Lung (tissue), 12 donors: ENCODE measurements around the gene CCDC192. TPM values are rescaled to one million over a fixed set of nuclear protein-coding genes. Genes with fewer than 3 reads are reported as not detected.

Experiments
- ATAC-seq: fragments of 200-7000 bp; cut with Tn5 transposase; one replicate; pipeline ENCODE4 v1.9.1; 2020; ENCODE audit warnings: moderate number of reproducible peaks; ENCODE audit not compliant: insufficient read depth, low FRiP score
- DNase-seq, 3 donors: peaks; one replicate each; pipeline ENCODE4 v3.0.0-alpha.2; 2013 to 2017
- H3K27ac ChIP-seq, 2 donors: one replicate each; pipeline ENCODE4 v1.5.1; 2013; ENCODE audit warnings: mild to moderate bottlenecking in 2 of 2, moderate library complexity in 2 of 2, control low read depth in 1 of 2, inconsistent platforms in 1 of 2, low read depth in 1 of 2, low read length in 1 of 2
- H3K27me3 ChIP-seq, 3 donors: one replicate each; pipeline ENCODE4 v1.5.1; 2013; ENCODE audit warnings: low read length in 2 of 3; ENCODE audit not compliant: control insufficient read depth in 3 of 3, insufficient read depth in 3 of 3
- H3K36me3 ChIP-seq, 4 donors: one replicate each; pipeline ENCODE4 v1.5.1; 2013; ENCODE audit warnings: low read length in 4 of 4, mild to moderate bottlenecking in 1 of 4, moderate library complexity in 1 of 4; ENCODE audit not compliant: control insufficient read depth in 4 of 4, insufficient read depth in 4 of 4
- H3K4me1 ChIP-seq, 5 donors: one replicate each; pipeline ENCODE4 v1.5.1; 2013; ENCODE audit warnings: low read length in 5 of 5, mild to moderate bottlenecking in 2 of 5, moderate library complexity in 1 of 5; ENCODE audit not compliant: control insufficient read depth in 5 of 5, insufficient read depth in 5 of 5
- H3K4me3 ChIP-seq: one replicate; pipeline ENCODE4 v1.5.1; 2013; ENCODE audit warnings: mild to moderate bottlenecking, control low read depth, moderate library complexity
- H3K9ac ChIP-seq, 2 donors: one replicate each; pipeline ENCODE4 v1.5.1; 2013; ENCODE audit warnings: low read length in 2 of 2, control low read depth in 1 of 2; ENCODE audit not compliant: insufficient read depth in 1 of 2
- H3K9me3 ChIP-seq, 4 donors: one replicate each; pipeline ENCODE4 v1.5.1; 2013; ENCODE audit warnings: low read length in 3 of 4, mild to moderate bottlenecking in 1 of 4, moderate library complexity in 1 of 4; ENCODE audit not compliant: control insufficient read depth in 4 of 4, insufficient read depth in 3 of 4
- CTCF ChIP-seq: IDR thresholded peaks from 2 replicates; pipeline ENCODE4 v1.5.1; 2012; ENCODE audit warnings: mild to moderate bottlenecking; ENCODE audit errors: control extremely low read depth, extremely low read depth
- WGBS, 2 donors: extraction: QIAGEN DNeasy Blood & Tissue Kit; methylation state at CpG; one replicate each; pipeline ENCODE4 v1.1.7; 2013; 5-methylcytosine and 5-hydroxymethylcytosine counted together
- polyA plus RNA-seq, 2 donors: library from polyadenylated mRNA; stranded (reverse); fragments of 200-250 nt; gene quantifications; one replicate each; pipeline ENCODE4 v1.2.1, GENCODE V29; 2013
- total RNA-seq, 2 donors: library from RNA; depleted of rRNA in 1 of 2; stranded (reverse); fragments of >200 nt in 1 of 2; gene quantifications; one replicate each; pipeline ENCODE4 v1.2.1, GENCODE V29; 2014 to 2021
- donor health status: control.
- donor health status: control.
- donor health status: Bipolar disorder and iron deficiency.
- donor health status: healthy.
- donor health status: DM: yes; HTN: yes; CAD: no.

The CCDC192 gene
- total and polyA plus RNA-seq, 4 donors: 0.08 to 0.47 (median 0.40) TPM; not detected in 1

GRCh38 chr5:127700237-127700766 lies 2.9 kb upstream of the CCDC192 start:
- Histone ChIP-seq H3K4me3 (no peak overlapping the region), H3K9me3 (no peaks in the 10 kb centered on the region), H3K36me3 (no peaks in the 10 kb centered on the region), H3K9ac (no peak overlapping the region), H3K27ac (no peak overlapping the region), H3K27me3 (no peaks in the 10 kb centered on the region), H3K4me1 (peaks cover 0 to 11% (median 5%) of the 10 kb centered on the region in 5 donors)
- 79 to 88% methylated on average over 6 of the region's 6 CpGs for WGBS, 2 donors
- TF ChIP-seq CTCF: no peak
- DNase-seq: no peak
- no peak for ATAC-seq

- no peak overlapping the region for H3K27ac ChIP-seq
- no peak overlapping the region for H3K9ac ChIP-seq
- no peak overlapping the region for H3K4me3 ChIP-seq
- no peaks in the 10 kb centered on the region for H3K9me3 ChIP-seq
- no peaks in the 10 kb centered on the region for H3K27me3 ChIP-seq
- no peaks in the 10 kb centered on the region for H3K36me3 ChIP-seq
- no peak for ATAC-seq
- no peak for TF ChIP-seq CTCF
- 93 to 96% methylated on average over 2 of the region's 2 CpGs for WGBS, 2 donors
- peaks cover 0 to 19% (median 0%) of the 10 kb centered on the region in 5 donors for H3K4me1 ChIP-seq
- no peak for DNase-seq
Measured at GRCh38 chr5:127702434-127702833, 757 bp upstream of the CCDC192 start.

GRCh38 chr5:127705120-127705892 lies 2.1 kb downstream of the CCDC192 start:
- Histone ChIP-seq H3K27me3 (no peaks in the 10 kb centered on the region), H3K27ac (peak overlapping the region in 1 of 2 donors; percentile 45), H3K9ac (no peak overlapping the region), H3K4me3 (no peak overlapping the region), H3K4me1 (peaks cover 0 to 17% (median 0%) of the 10 kb centered on the region in 5 donors), H3K9me3 (no peaks in the 10 kb centered on the region), H3K36me3 (peaks cover 0 to 3% (median 0%) of the 10 kb centered on the region in 4 donors)
- WGBS, 2 donors: 58 to 73% methylated on average over 4 of the region's 4 CpGs
- peak in 2 of 3 donors; percentile 52 to 54 for DNase-seq
- no peak for ATAC-seq
- no peak for TF ChIP-seq CTCF
